Measurements from ENCODE around the gene FNDC1.

The FNDC1 gene

GRCh38 chr6:159255434-159255951, 86.3 kb downstream of the FNDC1 start:
- H3K4me3 ChIP-seq (replicated peaks in 1 of 2; ENCODE audit: low read depth in 2 of 2, low read length in 2 of 2), result no peak overlapping the region
- no peak for DNase-seq (ENCODE audit: low read depth in 2 of 2)
- TF ChIP-seq, protein P1, sequence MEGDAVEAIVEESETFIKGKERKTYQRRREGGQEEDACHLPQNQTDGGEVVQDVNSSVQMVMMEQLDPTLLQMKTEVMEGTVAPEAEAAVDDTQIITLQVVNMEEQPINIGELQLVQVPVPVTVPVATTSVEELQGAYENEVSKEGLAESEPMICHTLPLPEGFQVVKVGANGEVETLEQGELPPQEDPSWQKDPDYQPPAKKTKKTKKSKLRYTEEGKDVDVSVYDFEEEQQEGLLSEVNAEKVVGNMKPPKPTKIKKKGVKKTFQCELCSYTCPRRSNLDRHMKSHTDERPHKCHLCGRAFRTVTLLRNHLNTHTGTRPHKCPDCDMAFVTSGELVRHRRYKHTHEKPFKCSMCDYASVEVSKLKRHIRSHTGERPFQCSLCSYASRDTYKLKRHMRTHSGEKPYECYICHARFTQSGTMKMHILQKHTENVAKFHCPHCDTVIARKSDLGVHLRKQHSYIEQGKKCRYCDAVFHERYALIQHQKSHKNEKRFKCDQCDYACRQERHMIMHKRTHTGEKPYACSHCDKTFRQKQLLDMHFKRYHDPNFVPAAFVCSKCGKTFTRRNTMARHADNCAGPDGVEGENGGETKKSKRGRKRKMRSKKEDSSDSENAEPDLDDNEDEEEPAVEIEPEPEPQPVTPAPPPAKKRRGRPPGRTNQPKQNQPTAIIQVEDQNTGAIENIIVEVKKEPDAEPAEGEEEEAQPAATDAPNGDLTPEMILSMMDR (IDR thresholded peaks at IDR 0.05; ENCODE audit: low read depth, low read length), result no peak

GRCh38 chr6:159256128-159256527, 86.9 kb downstream of the FNDC1 start:
- H3K4me3 ChIP-seq (replicated peaks in 1 of 2; ENCODE audit: low read depth in 2 of 2, low read length in 2 of 2), result no peak overlapping the region
- TF ChIP-seq, protein P1 (IDR thresholded peaks at IDR 0.05; ENCODE audit: low read depth, low read length), result no peak
- DNase-seq (ENCODE audit: low read depth in 2 of 2), result no peak

DNA sequence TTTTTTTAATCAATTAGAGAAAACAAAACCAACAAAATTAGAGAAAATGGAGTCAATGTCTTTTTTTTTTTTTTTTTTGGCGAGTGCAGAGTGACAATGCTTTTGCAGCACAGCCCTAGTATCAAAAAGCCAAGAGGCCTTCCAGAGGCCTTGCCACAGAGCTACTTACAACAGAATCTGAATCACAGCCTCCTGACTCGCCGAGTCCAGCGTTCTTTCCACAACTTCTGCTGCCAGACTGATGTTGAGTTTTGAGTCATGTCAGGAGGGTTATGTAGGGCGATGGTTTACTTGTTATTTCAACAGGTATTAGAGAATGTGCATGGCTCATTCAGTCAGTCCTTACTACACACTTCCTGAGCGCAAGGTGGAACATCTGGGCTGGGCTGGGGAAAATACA, 88.6 kb downstream of the FNDC1 start:
- peak; percentile 12 to 21 for DNase-seq (ENCODE audit: low read depth in 2 of 2)
- TF ChIP-seq, protein P1 (IDR thresholded peaks at IDR 0.05; ENCODE audit: low read depth, low read length), result no peak
- H3K4me3 ChIP-seq (replicated peaks in 1 of 2; ENCODE audit: low read depth in 2 of 2, low read length in 2 of 2), result no peak overlapping the region

DNA sequence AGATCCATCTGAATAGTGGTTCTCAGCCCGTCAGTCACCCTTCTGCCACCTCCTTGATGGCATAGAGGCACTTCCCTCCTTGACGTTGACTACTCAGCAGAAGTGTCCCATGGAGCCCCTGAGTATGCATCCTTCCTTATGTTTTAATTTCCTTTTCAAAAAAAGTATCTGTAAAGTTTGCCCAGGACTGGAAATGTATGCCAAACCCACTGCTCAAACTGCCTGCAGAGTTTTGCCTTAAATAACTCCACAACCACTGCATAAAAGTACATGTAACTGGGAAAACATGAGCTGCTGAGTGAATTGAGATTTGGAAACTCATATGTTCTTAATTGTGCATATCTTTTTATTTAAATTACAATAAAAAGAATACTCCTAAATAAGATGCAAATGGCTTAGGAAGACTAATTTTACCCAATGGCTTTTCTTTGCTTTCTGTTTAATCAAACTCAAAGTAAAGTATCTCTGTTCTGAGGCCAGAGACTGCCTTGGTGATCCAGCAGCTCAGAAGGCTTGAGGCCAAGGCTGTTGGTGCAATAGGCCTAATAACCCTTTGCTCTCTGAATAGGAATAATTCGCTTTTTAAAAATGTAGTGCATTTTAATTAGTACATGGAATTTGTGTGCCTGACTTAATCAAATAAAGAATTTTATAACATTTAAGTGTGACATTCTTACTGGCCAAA, 90.4 kb downstream of the FNDC1 start:
- H3K4me3 ChIP-seq (replicated peaks in 1 of 2; ENCODE audit: low read depth in 2 of 2, low read length in 2 of 2), result no peak overlapping the region
- DNase-seq (ENCODE audit: low read depth in 2 of 2), result no peak
- TF ChIP-seq, protein P1 (IDR thresholded peaks at IDR 0.05; ENCODE audit: low read depth, low read length), result no peak

DNA sequence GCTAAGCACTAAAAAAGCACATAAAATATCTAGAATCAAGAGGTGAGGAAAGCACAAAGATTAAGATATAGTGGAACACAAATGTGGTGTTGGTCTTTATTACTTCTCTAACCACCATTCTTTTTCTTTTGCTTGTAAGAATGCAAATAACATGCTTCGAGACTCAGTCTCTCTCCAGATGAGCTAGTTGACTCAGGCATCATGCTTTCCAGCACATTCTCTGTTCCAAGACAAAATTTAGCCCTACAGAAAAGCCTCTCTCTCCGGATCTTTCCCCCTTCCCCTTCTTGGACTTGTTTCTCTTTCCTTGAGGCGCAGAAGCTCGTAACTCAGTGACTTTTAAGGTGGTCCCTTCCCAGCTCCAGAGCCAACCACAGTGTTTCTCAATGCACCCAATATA, 91.0 kb downstream of the FNDC1 start:
- no peak for DNase-seq (ENCODE audit: low read depth in 2 of 2)
- TF ChIP-seq, protein P1 (IDR thresholded peaks at IDR 0.05; ENCODE audit: low read depth, low read length), result no peak
- H3K4me3 ChIP-seq (replicated peaks in 1 of 2; ENCODE audit: low read depth in 2 of 2, low read length in 2 of 2), result no peak overlapping the region

DNA sequence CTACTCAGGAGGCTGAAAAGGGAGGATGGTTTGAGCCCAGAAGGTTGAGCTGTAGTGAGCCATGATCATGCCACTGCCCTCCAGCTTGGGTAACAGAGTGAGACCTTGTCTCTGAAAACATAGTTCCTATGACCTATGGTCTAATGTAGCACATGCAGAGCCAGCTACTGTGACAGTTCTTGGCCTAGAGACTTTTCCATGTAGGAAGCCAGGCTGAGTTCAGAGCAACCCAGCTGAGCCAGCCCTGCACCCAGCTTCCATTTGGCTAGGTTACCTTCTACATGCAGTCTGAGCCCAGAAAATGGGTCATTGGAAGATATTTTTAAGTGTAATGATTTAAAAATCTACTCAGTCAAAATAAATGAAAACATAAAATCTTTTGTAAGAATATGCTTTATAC, 92.8 kb downstream of the FNDC1 start:
- TF ChIP-seq, protein P1 (IDR thresholded peaks at IDR 0.05; ENCODE audit: low read depth, low read length), result no peak
- no peak overlapping the region for H3K4me3 ChIP-seq (replicated peaks in 1 of 2; ENCODE audit: low read depth in 2 of 2, low read length in 2 of 2)
- DNase-seq (ENCODE audit: low read depth in 2 of 2), result no peak

DNA sequence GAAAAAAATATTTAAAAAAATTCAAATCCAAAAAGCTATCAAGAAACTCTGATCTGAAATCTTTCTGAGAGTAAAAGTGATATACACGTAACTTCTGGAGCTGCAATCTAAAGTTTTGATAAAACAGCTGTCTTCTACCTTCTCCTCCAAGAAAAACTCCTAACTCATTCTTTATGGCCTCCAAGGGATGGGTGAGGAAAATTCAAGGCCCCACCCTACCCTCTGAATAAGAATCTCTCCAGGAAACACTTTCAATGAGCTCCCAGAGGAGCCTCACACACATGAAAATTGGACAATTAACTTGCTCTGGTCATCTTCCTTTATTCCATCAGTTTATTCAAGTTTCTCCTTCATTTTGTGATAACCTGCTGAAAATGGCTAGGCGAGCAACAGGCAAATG, 93.4 kb downstream of the FNDC1 start:
- no peak for DNase-seq (ENCODE audit: low read depth in 2 of 2)
- TF ChIP-seq, protein P1 (IDR thresholded peaks at IDR 0.05; ENCODE audit: low read depth, low read length), result no peak
- no peak overlapping the region for H3K4me3 ChIP-seq (replicated peaks in 1 of 2; ENCODE audit: low read depth in 2 of 2, low read length in 2 of 2)
